DOHH2 (cell line): ENCODE results near the gene KCNK1.

Experiments used
- CTCF ChIP-seq: fragments of 200-600 bp; sonication (generic); IDR thresholded peaks from one replicate; pipeline ENCODE4 v1.5.1; 2014; ENCODE audit warnings: antibody characterized with exemption, mild to moderate bottlenecking, low read depth, low read length; ENCODE audit not compliant: poor library complexity, severe bottlenecking
- EZH2phosphoT487 ChIP-seq: fragments of 200-600 bp; sonication (generic); IDR thresholded peaks from 2 replicates; pipeline ENCODE4 v1.6.1; 2017; ENCODE audit warnings: borderline replicate concordance, mild to moderate bottlenecking, antibody characterized with exemption, low read length, moderate library complexity, mixed read lengths

- TF ChIP-seq CTCF (no peak), EZH2phosphoT487 (no peak)
Observed at GRCh38 chr1:233584931-233585330, 29.0 kb upstream of the KCNK1 start.
